Naive thymus-derived CD8-positive, alpha-beta T cell (primary cell): ENCODE measurements around the gene ZMYM1. TPM values are rescaled to one million over a fixed set of nuclear protein-coding genes. Genes with fewer than 3 reads are reported as not detected.

Experiments
- ATAC-seq, 2 donors: fragments of 150-1000 bp; cut with Tn5 transposase in 1 of 2; sonication (Bioruptor Pico), chemical (Tn5 transposase) in 1 of 2; 1 replicate in 1 of 2; 2 replicates in 1 of 2; pipeline ENCODE4 v1.10.0; 2021; ENCODE audit warnings: mild to moderate bottlenecking in 2 of 2, moderate library complexity in 2 of 2
- POLR2A ChIA-PET: fragments of 350-600 bp; sonication (Branson Sonifier 250); formaldehyde crosslinking; loops from one replicate; lab custom pipeline; 2021; ENCODE audit warnings: antibody characterized with exemption; lab: Charles Lee
- DNase-seq, 10 donors: peaks; one replicate each; pipeline versions ENCODE4 v3.0.0 to v3.0.0-alpha.2; 2020 to 2022
- H3K27ac Mint-ChIP-seq, 10 donors: one replicate each; pipeline ENCODE4 v1.8.0; 2020 to 2022; ENCODE audit warnings: mild to moderate bottlenecking in 10 of 10, mixed read lengths in 10 of 10, moderate library complexity in 4 of 10, inconsistent platforms in 1 of 10
- H3K27me3 Mint-ChIP-seq, 5 donors: one replicate each; pipeline ENCODE4 v1.8.0; 2021 to 2022; ENCODE audit warnings: mixed read lengths in 5 of 5
- H3K36me3 Mint-ChIP-seq, 3 donors: one replicate each; pipeline ENCODE4 v1.8.0; 2020 to 2022; ENCODE audit warnings: mixed read lengths in 3 of 3, mild to moderate bottlenecking in 2 of 3, inconsistent platforms in 1 of 3
- H3K4me1 Mint-ChIP-seq, 4 donors: one replicate each; pipeline ENCODE4 v1.8.0; 2021 to 2022; ENCODE audit warnings: mixed read lengths in 4 of 4
- H3K4me3 Mint-ChIP-seq, 10 donors: one replicate each; pipeline ENCODE4 v1.8.0; 2020 to 2022; ENCODE audit warnings: mild to moderate bottlenecking in 10 of 10, mixed read lengths in 10 of 10, moderate library complexity in 6 of 10, inconsistent platforms in 1 of 10
- H3K9me3 Mint-ChIP-seq, 9 donors: one replicate each; pipeline ENCODE4 v1.8.0; 2020 to 2022; ENCODE audit warnings: mixed read lengths in 9 of 9, mild to moderate bottlenecking in 3 of 9, inconsistent platforms in 1 of 9, moderate library complexity in 1 of 9
- polyA plus RNA-seq, 3 donors: library from polyadenylated mRNA; unstranded; fragments of 300-500 nt; fragmentation: Illumina TruSeq; gene quantifications; one replicate each; pipeline ENCODE4 v1.2.3, GENCODE V29; 2021
- total RNA-seq, 8 experiments: library from RNA in 2 of 8; stranded (reverse) in 2 of 8; gene quantifications; one replicate each; pipeline ENCODE4 v1.2.3 and lab custom pipeline; 2021 to 2026

The ZMYM1 gene
- total RNA-seq: 10 to 100 TPM; 28.5 to 32.9 TPM
- 10 to 100 TPM; 12.4 to 16.6 (median 16.3) TPM for polyA plus RNA-seq
- 7.9 to 42.4 (median 20.4) reads per million in 6 experiments for total RNA-seq (lab: John Stamatoyannopoulos, UW)

DNA sequence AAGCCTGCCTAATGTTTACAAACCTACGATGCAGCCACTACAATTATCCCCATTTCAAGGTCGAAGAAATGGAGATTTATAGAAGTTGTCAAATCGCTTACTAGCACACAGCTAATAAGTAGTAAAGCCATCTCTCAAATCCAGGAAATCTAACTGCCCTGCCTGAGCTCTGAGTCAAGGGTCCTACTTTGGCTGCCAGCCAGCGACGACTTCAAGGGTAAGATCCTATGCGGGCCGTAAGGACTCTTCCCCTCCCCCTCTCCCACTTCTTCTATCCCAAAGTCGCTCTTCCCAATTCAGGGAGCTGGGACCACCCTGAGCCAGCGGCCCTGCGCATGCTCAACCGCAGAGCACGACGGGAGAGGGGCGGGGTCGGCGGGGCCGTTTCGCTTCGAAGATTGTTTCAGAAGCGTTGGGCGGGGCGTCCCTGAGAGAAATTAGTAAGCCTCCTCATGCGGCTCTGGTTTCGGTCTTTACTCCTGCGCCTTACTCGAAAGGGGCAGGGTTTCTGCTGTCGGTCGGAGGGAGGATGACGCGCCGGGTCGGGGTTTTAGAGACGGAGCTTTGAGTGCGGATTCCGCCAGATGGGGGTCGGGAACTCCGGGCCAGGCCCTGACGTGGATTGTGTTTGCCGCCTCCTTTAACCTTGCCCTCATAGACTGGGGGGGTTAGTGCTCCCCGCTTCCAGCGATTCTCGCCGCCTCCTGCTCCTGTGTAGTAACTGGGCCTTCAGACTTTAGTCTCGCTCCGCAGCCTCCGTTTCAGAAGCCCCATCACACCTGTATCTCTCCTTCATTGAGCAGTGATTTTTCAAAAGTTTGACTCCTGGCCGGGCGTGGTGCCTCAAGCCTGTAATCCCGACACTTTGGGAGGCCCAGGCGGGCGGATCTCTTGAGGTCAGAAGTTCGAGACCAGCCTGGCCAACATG lies at the start of gene ZMYM1:
TSS of gene ZMYM1 (plus strand) at position 383 of the 928 bp plus-strand sequence. CDS start 14,603 bp downstream, outside the sequence.
- ATAC-seq (peak; percentile 88 to 91), DNase-seq (peak; percentile 65 to 87 (median 74))
- H3K4me1 Mint-ChIP-seq: peaks cover 9 to 44% (median 40%) of the 10 kb centered on the region in 4 donors
- peak within 1 kb of the TSS; percentile 96 to 100 (median 98) for H3K27ac Mint-ChIP-seq
- peaks cover 5 to 10% (median 8%) of the 10 kb centered on the region in 5 donors for H3K27me3 Mint-ChIP-seq
- H3K4me3 Mint-ChIP-seq: peak within 1 kb of the TSS; percentile 96 to 100 (median 98)
- H3K9me3 Mint-ChIP-seq: no peaks in the 10 kb centered on the region
- H3K36me3 Mint-ChIP-seq: peaks cover 0 to 13% (median 2%) of the 10 kb centered on the region in 3 donors
- POLR2A ChIA-PET: interaction anchor here (0.9 to 1.3 kb wide), 4 partner anchors 48 to 852 kb away, joined by 3 to 6 read pairs (median 4); partner anchors contain the start of genes AGO3, KIAA0319L, NCDN and SFPQ

GRCh38 chr1:35029761-35030160 lies 49.4 kb upstream of the ZMYM1 start:
- H3K4me1 Mint-ChIP-seq: peaks cover 18 to 60% (median 52%) of the 10 kb centered on the region in 4 donors
- H3K9me3 Mint-ChIP-seq: peaks cover 0 to 14% (median 4%) of the 10 kb centered on the region in 9 donors
- H3K4me3 Mint-ChIP-seq: peak overlapping the region; percentile 96 to 100 (median 98)
- POLR2A ChIA-PET: interaction anchor here (0.5 to 3.1 kb wide), 2 partner anchors 45 to 62 kb away, joined by 6 to 20 read pairs; partner anchors contain the start of gene TMEM35B
- no peak for ATAC-seq
- H3K27ac Mint-ChIP-seq: peak overlapping the region in 8 of 10 donors; percentile 13 to 99 (median 96)
- no peak for DNase-seq
- H3K27me3 Mint-ChIP-seq: no peaks in the 10 kb centered on the region
- H3K36me3 Mint-ChIP-seq: peaks cover 18 to 23% (median 23%) of the 10 kb centered on the region in 3 donors

DNA sequence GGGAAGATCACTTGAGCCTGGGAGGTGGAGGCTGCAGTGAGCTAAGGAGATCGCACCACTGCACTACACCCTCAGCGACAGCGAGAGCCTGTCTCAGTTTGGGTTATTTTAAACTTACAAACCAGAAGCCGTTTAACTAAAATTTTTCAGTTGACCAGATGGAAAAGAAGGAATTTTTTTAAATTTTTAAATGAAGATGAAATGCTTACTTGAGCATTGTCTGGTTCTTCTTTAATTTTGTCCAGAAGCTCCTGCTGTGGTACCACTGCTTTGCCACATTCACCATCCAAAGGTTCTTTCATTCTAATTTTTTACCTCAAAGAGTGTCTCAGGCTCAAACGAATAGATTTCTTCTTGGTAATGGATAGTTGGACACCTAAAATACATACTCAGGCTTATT lies 48.8 kb upstream of the ZMYM1 start:
- Mint-ChIP-seq H3K27me3 (no peaks in the 10 kb centered on the region), H3K36me3 (peaks cover 18 to 23% (median 23%) of the 10 kb centered on the region in 3 donors), H3K4me1 (peaks cover 18 to 57% (median 51%) of the 10 kb centered on the region in 4 donors), H3K4me3 (peak overlapping the region; percentile 96 to 100 (median 98)), H3K9me3 (peaks cover 0 to 14% (median 4%) of the 10 kb centered on the region in 9 donors), H3K27ac (peak overlapping the region; percentile 89 to 99 (median 99))
- POLR2A ChIA-PET: interaction anchor here (0.7 to 3.1 kb wide), 6 partner anchors 13 to 171 kb away, joined by 3 to 20 read pairs (median 5); partner anchors contain the start of genes SMIM12, TMEM35B and ZMYM1
- DNase-seq (peak in 1 of 10 donors; percentile 3), ATAC-seq (no peak)

DNA sequence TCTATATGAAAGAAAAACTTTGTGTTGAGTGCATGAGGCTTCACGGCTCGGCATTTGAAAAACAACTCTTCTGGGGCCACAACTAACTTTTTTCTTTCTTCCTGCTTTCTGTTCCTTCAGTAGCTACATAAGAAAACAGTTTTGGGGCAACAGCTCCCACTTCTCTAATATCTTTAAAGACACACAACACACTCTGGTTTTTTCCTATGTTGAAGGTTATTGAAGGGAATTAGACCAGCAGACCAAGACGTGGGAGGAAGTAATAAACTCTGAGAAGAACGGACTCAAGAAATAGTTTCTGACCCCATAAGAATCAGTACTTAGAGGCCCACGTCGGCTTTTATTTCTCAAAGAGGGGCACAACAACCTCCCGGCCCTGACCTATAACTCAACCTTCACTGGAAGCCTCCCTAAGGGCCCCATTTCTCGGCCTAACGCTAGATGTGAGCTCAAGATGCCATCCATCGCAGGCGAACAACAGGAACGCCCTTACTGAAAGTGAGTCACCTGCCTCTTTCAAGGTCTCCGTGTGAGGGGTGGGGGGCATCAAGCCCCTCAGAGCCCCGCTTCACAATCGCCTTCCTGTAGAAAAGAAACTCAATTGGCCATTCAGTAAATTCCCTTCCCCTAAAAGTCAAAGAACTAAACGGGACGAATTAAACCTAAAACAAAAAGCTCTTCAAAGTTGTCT lies 48.3 kb upstream of the ZMYM1 start:
- ATAC-seq (peak; percentile 42 to 61), DNase-seq (peak in 8 of 10 donors; percentile 7 to 67 (median 20))
- Mint-ChIP-seq H3K27me3 (no peaks in the 10 kb centered on the region), H3K9me3 (peaks cover 0 to 14% (median 4%) of the 10 kb centered on the region in 9 donors), H3K36me3 (peaks cover 18 to 23% (median 20%) of the 10 kb centered on the region in 3 donors), H3K4me1 (peaks cover 18 to 51% (median 47%) of the 10 kb centered on the region in 4 donors), H3K4me3 (peak overlapping the region; percentile 96 to 100 (median 98)), H3K27ac (peak overlapping the region; percentile 89 to 99 (median 99))
- POLR2A ChIA-PET: interaction anchor here (0.7 to 3.1 kb wide), 8 partner anchors 13 to 899 kb away, joined by 3 to 20 read pairs (median 6); partner anchors contain the start of genes AGO3, SFPQ, SMIM12 and TMEM35B

DNA sequence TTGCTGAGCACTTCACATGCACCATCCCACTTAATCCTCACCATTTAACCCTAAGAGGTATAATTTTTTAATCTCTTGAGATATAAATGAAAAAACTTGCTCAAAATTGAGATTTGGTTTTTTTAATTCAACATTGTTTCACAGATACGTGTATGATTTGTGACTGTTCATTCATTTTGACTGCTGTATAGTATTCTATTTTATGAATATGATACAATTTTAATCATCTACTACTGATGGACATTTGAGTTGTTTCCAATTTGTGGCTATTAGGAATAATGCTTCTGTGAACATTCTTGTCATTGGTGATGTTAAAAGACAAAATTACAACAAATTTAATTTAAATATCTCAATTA lies 46.8 kb upstream of the ZMYM1 start:
- Mint-ChIP-seq H3K4me1 (peaks cover 10 to 40% (median 37%) of the 10 kb centered on the region in 4 donors), H3K27ac (no peak overlapping the region), H3K36me3 (peaks cover 9 to 15% (median 11%) of the 10 kb centered on the region in 3 donors), H3K4me3 (peak overlapping the region in 9 of 10 donors; percentile 22 to 99 (median 45)), H3K27me3 (no peaks in the 10 kb centered on the region), H3K9me3 (peaks cover 0 to 14% (median 4%) of the 10 kb centered on the region in 9 donors)
- no peak for ATAC-seq
- POLR2A ChIA-PET: interaction anchor here (0.6 to 3.1 kb wide), 6 partner anchors 47 to 1409 kb away, joined by 3 to 20 read pairs (median 6); partner anchors contain the start of genes SFPQ, SMIM12, TMEM35B and ZMYM1
- no peak for DNase-seq

DNA sequence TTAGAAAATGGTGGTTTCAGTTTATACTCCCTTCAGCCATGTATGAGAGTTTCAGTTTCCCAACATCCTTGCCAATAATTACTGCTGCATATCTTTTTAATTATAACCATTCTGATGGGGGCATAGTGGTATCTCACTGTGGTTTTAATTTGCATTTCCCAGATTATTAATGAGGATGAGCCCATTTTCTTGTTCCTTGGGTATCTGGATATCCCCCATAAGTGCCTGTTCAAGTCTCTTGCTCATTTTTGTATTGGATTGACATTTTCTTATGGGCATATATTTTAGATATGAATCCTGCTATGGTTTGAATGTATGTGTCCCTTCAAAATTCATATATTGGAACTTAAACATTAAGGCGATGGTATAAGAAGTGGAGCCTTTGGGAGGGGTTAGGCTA lies 45.8 kb upstream of the ZMYM1 start:
- no peaks in the 10 kb centered on the region for H3K27me3 Mint-ChIP-seq
- POLR2A ChIA-PET: no interaction called here
- H3K4me3 Mint-ChIP-seq: peak overlapping the region in 1 of 10 donors; percentile 30
- peaks cover 0 to 14% (median 4%) of the 10 kb centered on the region in 9 donors for H3K9me3 Mint-ChIP-seq
- no peak for DNase-seq
- no peak overlapping the region for H3K27ac Mint-ChIP-seq
- H3K4me1 Mint-ChIP-seq: peaks cover 6 to 36% (median 30%) of the 10 kb centered on the region in 4 donors
- ATAC-seq: no peak
- H3K36me3 Mint-ChIP-seq: peaks cover 2 to 12% (median 8%) of the 10 kb centered on the region in 3 donors

- no peak for DNase-seq
- Mint-ChIP-seq H3K36me3 (peaks cover 0 to 9% (median 8%) of the 10 kb centered on the region in 3 donors), H3K27ac (no peak overlapping the region), H3K27me3 (no peaks in the 10 kb centered on the region), H3K9me3 (peaks cover 0 to 14% (median 4%) of the 10 kb centered on the region in 9 donors), H3K4me1 (peaks cover 2 to 4% (median 3%) of the 10 kb centered on the region in 4 donors), H3K4me3 (no peak overlapping the region)
- POLR2A ChIA-PET: no interaction called here
- no peak for ATAC-seq
Observed at GRCh38 chr1:35036621-35037020, 42.6 kb upstream of the ZMYM1 start.

DNA sequence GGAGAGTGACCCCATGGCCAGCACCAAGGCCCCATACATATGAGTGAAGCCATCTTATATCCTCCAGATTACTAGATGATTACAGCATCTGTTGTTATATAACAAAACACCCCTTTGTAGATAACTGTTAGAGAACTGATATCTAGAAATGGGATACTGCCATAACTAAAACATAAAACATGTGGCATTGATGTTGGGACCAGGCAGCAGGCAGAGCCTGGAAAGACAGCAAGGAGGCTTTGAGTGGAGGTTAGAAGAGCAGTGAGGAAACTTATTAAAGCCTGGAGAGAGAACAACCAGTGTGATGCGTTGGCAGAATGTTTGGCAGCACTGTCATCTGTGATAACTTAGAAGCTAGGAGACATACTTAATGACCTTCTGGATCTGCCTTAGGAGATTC lies 42.0 kb upstream of the ZMYM1 start:
- DNase-seq (no peak), ATAC-seq (no peak)
- no peaks in the 10 kb centered on the region for H3K27me3 Mint-ChIP-seq
- H3K4me3 Mint-ChIP-seq: no peak overlapping the region
- POLR2A ChIA-PET: no interaction called here
- H3K27ac Mint-ChIP-seq: no peak overlapping the region
- H3K4me1 Mint-ChIP-seq: peaks cover 0 to 2% (median 0%) of the 10 kb centered on the region in 4 donors
- H3K9me3 Mint-ChIP-seq: peaks cover 0 to 14% (median 4%) of the 10 kb centered on the region in 9 donors
- H3K36me3 Mint-ChIP-seq: peaks cover 0 to 8% (median 5%) of the 10 kb centered on the region in 3 donors

DNA sequence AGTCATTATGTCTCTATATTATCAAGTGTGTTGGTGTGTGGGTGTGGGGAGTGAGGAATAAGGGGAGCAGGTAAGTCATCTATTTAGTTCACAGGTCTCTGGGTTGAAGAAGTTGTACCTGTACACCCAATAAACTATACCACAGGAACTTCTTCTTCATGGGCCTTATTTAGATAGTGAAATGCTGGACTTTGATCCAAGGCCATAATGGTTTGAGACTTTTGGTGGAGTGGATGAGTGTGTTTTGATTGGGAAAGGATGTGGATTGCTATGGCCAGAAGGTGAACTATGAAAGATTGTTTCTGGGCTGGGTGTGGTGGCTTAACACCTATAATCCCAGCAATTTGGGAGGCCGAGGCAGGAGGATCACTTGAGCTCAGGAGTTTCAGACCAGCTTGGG lies 40.5 kb upstream of the ZMYM1 start:
- Mint-ChIP-seq H3K27me3 (no peaks in the 10 kb centered on the region), H3K36me3 (peaks cover 0 to 5% (median 4%) of the 10 kb centered on the region in 3 donors), H3K4me3 (no peak overlapping the region), H3K27ac (no peak overlapping the region), H3K9me3 (peaks cover 0 to 6% (median 2%) of the 10 kb centered on the region in 9 donors), H3K4me1 (peaks cover 0 to 2% (median 0%) of the 10 kb centered on the region in 4 donors)
- ATAC-seq (no peak), DNase-seq (no peak)
- POLR2A ChIA-PET: no interaction called here

- H3K9me3 Mint-ChIP-seq: no peaks in the 10 kb centered on the region
- ATAC-seq (no peak), DNase-seq (no peak)
- H3K36me3 Mint-ChIP-seq: no peaks in the 10 kb centered on the region
- H3K4me1 Mint-ChIP-seq: peaks cover 0 to 2% (median 0%) of the 10 kb centered on the region in 4 donors
- H3K27me3 Mint-ChIP-seq: no peaks in the 10 kb centered on the region
- no peak overlapping the region for H3K4me3 Mint-ChIP-seq
- H3K27ac Mint-ChIP-seq: no peak overlapping the region
- POLR2A ChIA-PET: interaction anchor here (0.6 kb wide), 1 partner anchor 65 kb away, joined by 6 read pairs; no protein-coding TSS in a partner anchor
Observed at GRCh38 chr1:35043498-35043897, 35.7 kb upstream of the ZMYM1 start.

GRCh38 chr1:35044431-35044830 lies 34.8 kb upstream of the ZMYM1 start:
- DNase-seq (no peak), ATAC-seq (no peak)
- no peaks in the 10 kb centered on the region for H3K9me3 Mint-ChIP-seq
- H3K27ac Mint-ChIP-seq: no peak overlapping the region
- no peak overlapping the region for H3K4me3 Mint-ChIP-seq
- no peaks in the 10 kb centered on the region for H3K36me3 Mint-ChIP-seq
- H3K4me1 Mint-ChIP-seq: no peaks in the 10 kb centered on the region
- POLR2A ChIA-PET: interaction anchor here (0.7 kb wide), 1 partner anchor 115 kb away, joined by 3 read pairs; no protein-coding TSS in a partner anchor
- no peaks in the 10 kb centered on the region for H3K27me3 Mint-ChIP-seq
